Spinal cord (tissue), 10 donors: ENCODE measurements around the gene EVC. TPM values are rescaled to one million over a fixed set of nuclear protein-coding genes. Genes with fewer than 3 reads are reported as not detected.
A peak's percentile ranks its signal among the peaks of the same experiment; 100 is the strongest.
"Not testable (repeated sequence)": the region's sequence is repeated elsewhere in the genome, so short reads cannot be mapped to it uniquely, and the experiment has no call there.

Experiments used
- DNase-seq, 6 donors: peaks; one replicate each; pipeline versions ENCODE4 v3.0.0 to v3.0.0-alpha.2; 2013 to 2015; ENCODE audit warnings: low spot score in 6 of 6, low read depth in 4 of 6
- H3K27ac ChIP-seq: one replicate; pipeline ENCODE4 v1.5.1; 2013; ENCODE audit warnings: low read depth, low read length, control low read depth
- H3K27me3 ChIP-seq: one replicate; pipeline ENCODE4 v1.6.1; 2013; ENCODE audit warnings: low read length; ENCODE audit not compliant: control insufficient read depth, insufficient read depth
- H3K36me3 ChIP-seq: one replicate; pipeline ENCODE4 v1.6.1; 2013; ENCODE audit warnings: low read length; ENCODE audit not compliant: control insufficient read depth, insufficient read depth
- H3K4me1 ChIP-seq: one replicate; pipeline ENCODE4 v1.6.1; 2013; ENCODE audit warnings: low read length; ENCODE audit not compliant: control insufficient read depth, insufficient read depth
- H3K4me3 ChIP-seq: one replicate; pipeline ENCODE4 v1.5.1; 2013; ENCODE audit warnings: low read depth, low read length, control low read depth
- H3K9me3 ChIP-seq: one replicate; pipeline ENCODE4 v1.6.1; 2013; ENCODE audit warnings: low read length; ENCODE audit not compliant: control insufficient read depth, insufficient read depth
- WGBS: methylation state at CpG from one replicate; pipeline ENCODE4 v1.1.5; 2013; ENCODE audit warnings: missing lambda C conversion rate; ENCODE audit not compliant: insufficient coverage; 5-methylcytosine and 5-hydroxymethylcytosine counted together
- polyA plus RNA-seq, 2 donors: library from polyadenylated mRNA; unstranded; fragments of 120-200 nt; gene quantifications; one replicate each; pipeline ENCODE4 v1.2.1, GENCODE V29; 2013; ENCODE audit not compliant: insufficient read length in 2 of 2
- total RNA-seq, 2 donors: library from RNA; depleted of rRNA in 1 of 2; stranded (reverse); fragments of 120-200 nt in 1 of 2; fragments of >200 nt in 1 of 2; gene quantifications; one replicate each; pipeline versions ENCODE4 v1.2.3 to v1.2.4, GENCODE V29; 2013 to 2014
- donor health status: healthy.

EVC gene
- total and polyA plus RNA-seq, 4 donors, result 9.9 to 20.8 (median 10.5) TPM

GRCh38 chr4:5837483-5837882, 126.5 kb downstream of the EVC start:
- not testable (repeated sequence) for H3K27ac ChIP-seq, DNase-seq, H3K4me3 ChIP-seq, H3K9me3 ChIP-seq, H3K27me3 ChIP-seq
- peaks cover 10% of the 10 kb centered on the region for H3K4me1 ChIP-seq
- peaks cover 83% of the 10 kb centered on the region for H3K36me3 ChIP-seq
- WGBS, result no CpG with 5 or more reads among the region's 6 CpGs

GRCh38 chr4:5839332-5839731, 128.3 kb downstream of the EVC start:
- no peak overlapping the region for H3K27ac ChIP-seq

GRCh38 chr4:5839751-5840674, 129.0 kb downstream of the EVC start:
- WGBS, result 67% methylated on average over 24 of the region's 30 CpGs
- H3K4me3 ChIP-seq, result no peak overlapping the region
- H3K36me3 ChIP-seq, result peaks cover 83% of the 10 kb centered on the region
- peak in 1 of 6 donors; percentile 90 for DNase-seq
- no peaks in the 10 kb centered on the region for H3K27me3 ChIP-seq
- peaks cover 25% of the 10 kb centered on the region for H3K4me1 ChIP-seq
- H3K9me3 ChIP-seq, result no peaks in the 10 kb centered on the region
- H3K27ac ChIP-seq, result no peak overlapping the region

More at GRCh38 chr4:5839332-5839731, 128.3 kb downstream of the EVC start:
- WGBS, result 95% methylated on average over 13 of the region's 13 CpGs
- no peaks in the 10 kb centered on the region for H3K9me3 ChIP-seq
- H3K36me3 ChIP-seq, result peaks cover 84% of the 10 kb centered on the region
- H3K4me1 ChIP-seq, result peaks cover 19% of the 10 kb centered on the region
- H3K4me3 ChIP-seq, result no peak overlapping the region
- DNase-seq, result no peak
- H3K27me3 ChIP-seq, result no peaks in the 10 kb centered on the region

GRCh38 chr4:5842456-5842855, 131.5 kb downstream of the EVC start:
- no peak for DNase-seq
- Histone ChIP-seq H3K4me3 (no peak overlapping the region), H3K36me3 (peaks cover 82% of the 10 kb centered on the region), H3K9me3 (no peaks in the 10 kb centered on the region), H3K27ac (no peak overlapping the region), H3K27me3 (no peaks in the 10 kb centered on the region), H3K4me1 (peaks cover 30% of the 10 kb centered on the region)
- 96% methylated on average over 2 of the region's 4 CpGs for WGBS

- peaks cover 82% of the 10 kb centered on the region for H3K36me3 ChIP-seq
- no peak overlapping the region for H3K4me3 ChIP-seq
- H3K27ac ChIP-seq, result no peak overlapping the region
- H3K4me1 ChIP-seq, result peaks cover 30% of the 10 kb centered on the region
- peak in 2 of 6 donors; percentile 47 to 62 for DNase-seq
- H3K9me3 ChIP-seq, result no peaks in the 10 kb centered on the region
- 76% methylated on average over 11 of the region's 18 CpGs for WGBS
- H3K27me3 ChIP-seq, result no peaks in the 10 kb centered on the region
These were observed 132.9 kb downstream of the EVC start for GRCh38 chr4:5843573-5844530.

- Histone ChIP-seq H3K27ac (no peak overlapping the region), H3K4me1 (peaks cover 22% of the 10 kb centered on the region), H3K27me3 (no peaks in the 10 kb centered on the region), H3K36me3 (peaks cover 80% of the 10 kb centered on the region), H3K4me3 (no peak overlapping the region), H3K9me3 (no peaks in the 10 kb centered on the region)
- 54% methylated on average over 12 of the region's 13 CpGs for WGBS
- peak in 1 of 6 donors; percentile 21 for DNase-seq
These were observed 134.3 kb downstream of the EVC start for GRCh38 chr4:5845035-5845905.

GRCh38 chr4:5851637-5852301, 140.8 kb downstream of the EVC start:
- DNase-seq, result no peak
- 85% methylated on average over 3 of the region's 4 CpGs for WGBS
- Histone ChIP-seq H3K27ac (no peak overlapping the region), H3K36me3 (peaks cover 75% of the 10 kb centered on the region), H3K27me3 (no peaks in the 10 kb centered on the region), H3K9me3 (no peaks in the 10 kb centered on the region), H3K4me1 (peaks cover 15% of the 10 kb centered on the region), H3K4me3 (no peak overlapping the region)

GRCh38 chr4:5852523-5853202, 141.7 kb downstream of the EVC start:
- H3K27me3 ChIP-seq, result no peaks in the 10 kb centered on the region
- no peaks in the 10 kb centered on the region for H3K9me3 ChIP-seq
- no peak overlapping the region for H3K4me3 ChIP-seq
- peaks cover 80% of the 10 kb centered on the region for H3K36me3 ChIP-seq
- WGBS, result 55% methylated on average over 9 of the region's 9 CpGs
- peak in 1 of 6 donors; percentile 53 for DNase-seq
- no peak overlapping the region for H3K27ac ChIP-seq
- H3K4me1 ChIP-seq, result peaks cover 15% of the 10 kb centered on the region
